C4-2B (cell line): ENCODE measurements around the gene ELMO1.

Source experiments
- ZFX ChIP-seq: fragments of 450-650 bp; IDR thresholded peaks from 2 replicates; pipeline ENCODE4 v1.6.1; 2017
- TF ChIP-seq, protein P1 (sequence below): fragments of 450-650 bp; conservative IDR thresholded peaks from 2 replicates; pipeline ENCODE4 v1.5.1; 2017; ENCODE audit warnings: mild to moderate bottlenecking

DNA sequence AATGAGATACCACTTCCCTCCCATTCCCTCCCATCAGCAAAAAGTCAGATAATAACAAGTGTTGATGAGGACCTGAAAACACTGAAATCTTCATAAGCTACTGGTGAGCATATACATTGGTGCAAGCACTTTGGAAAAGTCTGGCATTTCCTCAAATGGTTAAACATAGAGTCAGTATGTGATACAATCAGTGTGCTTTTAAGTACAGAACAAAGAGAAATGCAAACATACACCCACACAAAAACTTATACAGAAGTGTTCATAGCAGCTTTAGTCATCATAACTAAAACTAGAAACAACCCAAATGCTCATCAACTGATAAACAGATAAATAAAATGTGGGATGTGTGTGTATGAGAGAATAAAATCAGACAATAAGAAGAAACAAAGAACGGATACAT, 261.9 kb downstream of the ELMO1 start:
- TF ChIP-seq, protein P1, sequence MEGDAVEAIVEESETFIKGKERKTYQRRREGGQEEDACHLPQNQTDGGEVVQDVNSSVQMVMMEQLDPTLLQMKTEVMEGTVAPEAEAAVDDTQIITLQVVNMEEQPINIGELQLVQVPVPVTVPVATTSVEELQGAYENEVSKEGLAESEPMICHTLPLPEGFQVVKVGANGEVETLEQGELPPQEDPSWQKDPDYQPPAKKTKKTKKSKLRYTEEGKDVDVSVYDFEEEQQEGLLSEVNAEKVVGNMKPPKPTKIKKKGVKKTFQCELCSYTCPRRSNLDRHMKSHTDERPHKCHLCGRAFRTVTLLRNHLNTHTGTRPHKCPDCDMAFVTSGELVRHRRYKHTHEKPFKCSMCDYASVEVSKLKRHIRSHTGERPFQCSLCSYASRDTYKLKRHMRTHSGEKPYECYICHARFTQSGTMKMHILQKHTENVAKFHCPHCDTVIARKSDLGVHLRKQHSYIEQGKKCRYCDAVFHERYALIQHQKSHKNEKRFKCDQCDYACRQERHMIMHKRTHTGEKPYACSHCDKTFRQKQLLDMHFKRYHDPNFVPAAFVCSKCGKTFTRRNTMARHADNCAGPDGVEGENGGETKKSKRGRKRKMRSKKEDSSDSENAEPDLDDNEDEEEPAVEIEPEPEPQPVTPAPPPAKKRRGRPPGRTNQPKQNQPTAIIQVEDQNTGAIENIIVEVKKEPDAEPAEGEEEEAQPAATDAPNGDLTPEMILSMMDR, result no peak
- no peak for TF ChIP-seq ZFX
